ENCODE measurements around the gene GAREM1. TPM values are rescaled to one million over a fixed set of nuclear protein-coding genes. Genes with fewer than 3 reads are reported as not detected.

The GAREM1 gene
- total RNA-seq, 1 experiment from 2014 or later: 7.0 TPM

DNA sequence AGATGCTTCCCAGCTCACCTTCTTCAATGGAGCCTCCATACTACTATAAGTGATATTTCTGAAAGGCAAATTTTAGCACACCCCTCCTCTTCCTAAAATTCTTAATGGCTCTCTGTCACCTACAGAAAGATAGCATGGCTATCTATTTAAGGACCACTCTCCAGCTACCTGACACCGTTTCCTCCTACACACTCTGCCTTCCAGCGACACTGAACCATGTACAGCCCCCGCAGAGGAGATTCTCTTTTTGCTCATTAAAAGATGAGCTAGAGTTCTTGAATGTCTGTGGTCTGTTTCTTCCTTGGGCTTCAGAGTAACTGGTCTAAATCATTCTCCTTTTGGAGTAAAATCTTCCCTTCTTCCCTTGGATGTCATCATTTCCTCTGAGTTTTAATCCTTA is 38.4 kb upstream of the GAREM1 start:
- ChIA-PET CTCF (no interaction called here), POLR2A (interaction anchor here (1.4 kb wide), 1 partner anchor 12 kb away, joined by 3 read pairs; no protein-coding TSS in a partner anchor)
- Mint-ChIP-seq H3K27ac (no peak overlapping the region), H3K4me1 (no peaks in the 10 kb centered on the region), H3K9me3 (peaks cover 13% of the 10 kb centered on the region), H3K27me3 (ENCODE audit: low read depth) (no peaks in the 10 kb centered on the region), H3K36me3 (no peaks in the 10 kb centered on the region), H3K4me3 (no peak overlapping the region)
- DNase-seq (ENCODE audit: low spot score) (no peak), ATAC-seq (no peak)
- TF ChIP-seq, protein P1, sequence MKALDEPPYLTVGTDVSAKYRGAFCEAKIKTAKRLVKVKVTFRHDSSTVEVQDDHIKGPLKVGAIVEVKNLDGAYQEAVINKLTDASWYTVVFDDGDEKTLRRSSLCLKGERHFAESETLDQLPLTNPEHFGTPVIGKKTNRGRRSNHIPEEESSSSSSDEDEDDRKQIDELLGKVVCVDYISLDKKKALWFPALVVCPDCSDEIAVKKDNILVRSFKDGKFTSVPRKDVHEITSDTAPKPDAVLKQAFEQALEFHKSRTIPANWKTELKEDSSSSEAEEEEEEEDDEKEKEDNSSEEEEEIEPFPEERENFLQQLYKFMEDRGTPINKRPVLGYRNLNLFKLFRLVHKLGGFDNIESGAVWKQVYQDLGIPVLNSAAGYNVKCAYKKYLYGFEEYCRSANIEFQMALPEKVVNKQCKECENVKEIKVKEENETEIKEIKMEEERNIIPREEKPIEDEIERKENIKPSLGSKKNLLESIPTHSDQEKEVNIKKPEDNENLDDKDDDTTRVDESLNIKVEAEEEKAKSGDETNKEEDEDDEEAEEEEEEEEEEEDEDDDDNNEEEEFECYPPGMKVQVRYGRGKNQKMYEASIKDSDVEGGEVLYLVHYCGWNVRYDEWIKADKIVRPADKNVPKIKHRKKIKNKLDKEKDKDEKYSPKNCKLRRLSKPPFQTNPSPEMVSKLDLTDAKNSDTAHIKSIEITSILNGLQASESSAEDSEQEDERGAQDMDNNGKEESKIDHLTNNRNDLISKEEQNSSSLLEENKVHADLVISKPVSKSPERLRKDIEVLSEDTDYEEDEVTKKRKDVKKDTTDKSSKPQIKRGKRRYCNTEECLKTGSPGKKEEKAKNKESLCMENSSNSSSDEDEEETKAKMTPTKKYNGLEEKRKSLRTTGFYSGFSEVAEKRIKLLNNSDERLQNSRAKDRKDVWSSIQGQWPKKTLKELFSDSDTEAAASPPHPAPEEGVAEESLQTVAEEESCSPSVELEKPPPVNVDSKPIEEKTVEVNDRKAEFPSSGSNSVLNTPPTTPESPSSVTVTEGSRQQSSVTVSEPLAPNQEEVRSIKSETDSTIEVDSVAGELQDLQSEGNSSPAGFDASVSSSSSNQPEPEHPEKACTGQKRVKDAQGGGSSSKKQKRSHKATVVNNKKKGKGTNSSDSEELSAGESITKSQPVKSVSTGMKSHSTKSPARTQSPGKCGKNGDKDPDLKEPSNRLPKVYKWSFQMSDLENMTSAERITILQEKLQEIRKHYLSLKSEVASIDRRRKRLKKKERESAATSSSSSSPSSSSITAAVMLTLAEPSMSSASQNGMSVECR (CRISPR knock-in tag; IDR thresholded peaks at IDR 0.05; ENCODE audit: borderline replicate concordance): no peak
- TF ChIP-seq SOX15 (CRISPR knock-in tag; IDR thresholded peaks at IDR 0.05): no peak
- TF ChIP-seq ZNF532 (CRISPR knock-in tag; IDR thresholded peaks at IDR 0.05; ENCODE audit: borderline replicate concordance): no peak
- TF ChIP-seq ZNF671 (CRISPR knock-in tag; IDR thresholded peaks at IDR 0.05): no peak
- TF ChIP-seq, protein P2, sequence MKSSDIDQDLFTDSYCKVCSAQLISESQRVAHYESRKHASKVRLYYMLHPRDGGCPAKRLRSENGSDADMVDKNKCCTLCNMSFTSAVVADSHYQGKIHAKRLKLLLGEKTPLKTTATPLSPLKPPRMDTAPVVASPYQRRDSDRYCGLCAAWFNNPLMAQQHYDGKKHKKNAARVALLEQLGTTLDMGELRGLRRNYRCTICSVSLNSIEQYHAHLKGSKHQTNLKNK (CRISPR knock-in tag; IDR thresholded peaks at IDR 0.05): no peak
- no peak for TF ChIP-seq ZNF317 (CRISPR knock-in tag; IDR thresholded peaks at IDR 0.05; ENCODE audit: borderline replicate concordance, low read depth)
- TF ChIP-seq ERG (CRISPR knock-in tag; IDR thresholded peaks at IDR 0.05): no peak
- no peak for TF ChIP-seq ELF4 (CRISPR knock-in tag; IDR thresholded peaks at IDR 0.05; ENCODE audit: low read depth)
- no peak for TF ChIP-seq E2F1 (CRISPR knock-in tag; IDR thresholded peaks at IDR 0.05)

DNA sequence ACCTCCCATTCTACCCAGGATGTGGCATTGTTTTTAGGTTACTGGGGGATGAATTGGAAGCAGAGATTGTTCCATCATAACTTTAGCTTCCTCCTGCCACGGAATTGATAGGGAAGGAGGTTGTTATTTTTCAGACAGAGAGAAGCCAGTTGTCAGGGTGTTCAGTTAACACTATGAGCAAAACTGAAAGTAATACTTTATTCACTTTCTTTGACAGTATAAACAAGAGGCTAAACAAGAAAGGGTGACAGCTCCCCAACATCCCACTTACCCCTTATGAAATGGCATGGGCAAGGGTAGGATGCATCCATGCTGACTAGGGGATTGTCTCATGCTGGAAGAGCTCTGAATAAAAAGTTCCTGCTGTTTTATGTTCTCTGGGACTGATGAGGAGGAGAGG is 36.4 kb upstream of the GAREM1 start:
- CTCF ChIA-PET: no interaction called here
- H3K27ac Mint-ChIP-seq: no peak overlapping the region
- ATAC-seq (no peak), DNase-seq (ENCODE audit: low spot score) (no peak)
- no peak overlapping the region for H3K4me3 Mint-ChIP-seq
- no peak for TF ChIP-seq SP1 (CRISPR knock-in tag; conservative IDR thresholded peaks at IDR 0.05)
- POLR2A ChIA-PET: no interaction called here
- no peaks in the 10 kb centered on the region for H3K27me3 Mint-ChIP-seq (ENCODE audit: low read depth)
- peaks cover 10% of the 10 kb centered on the region for H3K9me3 Mint-ChIP-seq
- H3K4me1 Mint-ChIP-seq: no peaks in the 10 kb centered on the region
- H3K36me3 Mint-ChIP-seq: no peaks in the 10 kb centered on the region; the same call in 1 of the 2 replicates

DNA sequence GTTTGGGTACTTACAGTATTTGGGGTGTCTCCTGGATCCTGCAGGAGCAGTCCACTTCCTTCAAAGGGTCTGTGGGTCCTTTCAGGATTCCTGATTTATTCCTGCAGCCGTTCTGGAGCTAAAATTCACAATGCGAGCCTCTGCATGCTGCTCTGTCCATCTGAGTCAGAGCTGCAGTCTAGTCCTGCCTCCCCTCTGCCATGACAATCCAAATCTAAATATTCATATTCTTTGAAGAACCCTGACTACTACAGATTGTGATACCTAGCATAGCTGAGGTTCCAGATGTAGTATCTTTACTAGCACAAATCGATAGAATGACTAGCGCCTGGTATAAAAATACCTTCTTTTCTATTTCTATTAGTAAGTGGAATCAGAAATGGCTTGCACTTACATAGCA is 31.3 kb upstream of the GAREM1 start:
- ChIA-PET CTCF (no interaction called here), POLR2A (no interaction called here)
- ATAC-seq (no peak), DNase-seq (ENCODE audit: low spot score) (no peak)
- H3K27me3 Mint-ChIP-seq (ENCODE audit: low read depth): no peaks in the 10 kb centered on the region; the same call in 1 of the 2 replicates
- no peak overlapping the region for H3K27ac Mint-ChIP-seq
- no peak overlapping the region for H3K4me3 Mint-ChIP-seq
- peaks cover 7% of the 10 kb centered on the region; the same call in 1 of the 2 replicates for H3K36me3 Mint-ChIP-seq
- peaks cover 30% of the 10 kb centered on the region for H3K9me3 Mint-ChIP-seq
- peaks cover 9% of the 10 kb centered on the region for H3K4me1 Mint-ChIP-seq
- TF ChIP-seq HMGXB4 (CRISPR knock-in tag; IDR thresholded peaks at IDR 0.05) (no peak), GTF2I (CRISPR knock-in tag; conservative IDR thresholded peaks at IDR 0.05) (no peak), E2F5 (CRISPR knock-in tag; IDR thresholded peaks at IDR 0.05) (no peak), ZNF281 (CRISPR knock-in tag; IDR thresholded peaks at IDR 0.05) (no peak)
